Right lobe of liver (tissue), 6 donors: ENCODE measurements around the gene CDH3. TPM values are rescaled to one million over a fixed set of nuclear protein-coding genes. Genes with fewer than 3 reads are reported as not detected.

ENCODE experiments used
- ATAC-seq, 4 donors: fragments of 200-7000 bp; cut with Tn5 transposase; one replicate each; pipeline ENCODE4 v1.9.1; 2020; ENCODE audit warnings: mild to moderate bottlenecking in 4 of 4, moderate library complexity in 4 of 4
- DNase-seq, 3 donors: peaks; one replicate each; pipeline ENCODE4 v3.0.0-alpha.2; 2020
- H3K27ac ChIP-seq, 3 donors: fragments of 200-600 bp; one replicate each; pipeline ENCODE4 v1.8.0; 2022
- H3K27me3 ChIP-seq, 2 donors: fragments of 200-600 bp; one replicate each; pipeline ENCODE4 v1.8.0; 2022
- H3K36me3 ChIP-seq, 4 donors: fragments of 200-600 bp; sonication (generic) in 1 of 4; one replicate each; pipeline versions ENCODE4 v1.5.1 to v1.8.0; 2017 to 2022; ENCODE audit warnings: control low read depth in 1 of 4
- H3K4me1 ChIP-seq, 4 donors: fragments of 200-600 bp; sonication (generic) in 1 of 4; one replicate each; pipeline versions ENCODE4 v1.5.1 to v1.8.0; 2017 to 2022; ENCODE audit warnings: control low read depth in 1 of 4
- H3K4me3 ChIP-seq, 3 donors: fragments of 200-600 bp; one replicate each; pipeline ENCODE4 v1.8.0; 2022
- H3K9me3 ChIP-seq, 4 donors: fragments of 200-600 bp; sonication (generic) in 1 of 4; one replicate each; pipeline versions ENCODE4 v1.5.1 to v1.8.0; 2017 to 2022; ENCODE audit warnings: control low read depth in 1 of 4
- POLR2A ChIP-seq: fragments of 450-650 bp; IDR thresholded peaks from one replicate; pipeline ENCODE4 v1.6.1; 2017; ENCODE audit warnings: antibody characterized with exemption, mild to moderate bottlenecking
- WGBS: methylation state at CpG from one replicate; pipeline ENCODE4 v1.1.6; 2018; ENCODE audit warnings: low coverage, low lambda C conversion rate; ENCODE audit not compliant: insufficient coverage; ENCODE audit errors: missing lambda C conversion rate; 5-methylcytosine and 5-hydroxymethylcytosine counted together
- intact Hi-C, 2 donors: fragments of 100-400 bp; cut with DNase I; formaldehyde crosslinking; loops; one replicate each; pipeline versions ENCODE4 v1.11.2 to v1.14.1; 2022
- total RNA-seq, 6 experiments: library from RNA; depleted of rRNA in 2 of 6; stranded (reverse); fragments of >200 nt in 2 of 6; fragmentation: NEBNext Ultra II Directional in 3 of 6; extraction: Animal tissue kit (Norgen Biotek cat#: 25700) in 3 of 6; gene quantifications; one replicate each; pipeline versions ENCODE4 v1.1.0 to v1.2.4, GENCODE V29; 2016 to 2023
- TF ChIP-seq, protein P1 (sequence below), 4 donors: fragments of 200-600 bp in 3 of 4; fragments of 450-650 bp in 1 of 4; IDR thresholded peaks; one replicate each; pipeline versions ENCODE4 v1.5.1 to v1.8.0; 2016 to 2022; ENCODE audit warnings: antibody characterized with exemption in 4 of 4, mild to moderate bottlenecking in 2 of 4
- donor health status: DM: no; HTN: yes; CAD: no.
- donor health status: DM: no; HTN: no; CAD: no.
- donor health status: DM: no; HTN: no; CAD: no.
- donor health status: DM: no; HTN: yes; CAD: no.
- donor health status: DM: no; HTN: yes; CAD: no.

Gene CDH3
- total RNA-seq, 6 experiments from 2014 or later: 0.06 TPM; not detected in 5

DNA sequence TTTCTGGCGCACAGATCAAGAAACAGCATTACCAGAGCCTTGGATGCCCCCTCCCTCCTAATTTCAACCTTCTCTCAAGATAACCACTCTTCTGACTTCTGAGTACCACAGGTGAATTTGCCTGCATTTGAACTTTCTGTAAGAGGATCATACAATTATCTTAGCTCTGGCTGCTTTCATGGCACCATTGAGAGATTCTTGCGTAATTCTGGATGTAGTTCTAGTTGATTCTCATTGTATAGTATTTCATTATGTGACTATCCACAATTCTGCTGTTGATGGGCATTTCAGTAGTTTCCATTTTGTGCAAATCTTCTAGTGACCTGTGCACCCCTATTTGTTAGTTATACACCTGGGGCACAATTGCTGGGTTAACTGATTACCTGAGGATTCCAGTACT is 7.5 kb downstream of the CDH3 start:
- no peak for DNase-seq
- WGBS: 78% methylated on average over 2 of the region's 2 CpGs
- Histone ChIP-seq H3K27ac (no peak overlapping the region), H3K9me3 (no peaks in the 10 kb centered on the region), H3K27me3 (no peaks in the 10 kb centered on the region), H3K4me1 (no peaks in the 10 kb centered on the region), H3K36me3 (no peaks in the 10 kb centered on the region), H3K4me3 (no peak overlapping the region)
- ATAC-seq: no peak
- intact Hi-C loops: no loop called here
- TF ChIP-seq, protein P1, sequence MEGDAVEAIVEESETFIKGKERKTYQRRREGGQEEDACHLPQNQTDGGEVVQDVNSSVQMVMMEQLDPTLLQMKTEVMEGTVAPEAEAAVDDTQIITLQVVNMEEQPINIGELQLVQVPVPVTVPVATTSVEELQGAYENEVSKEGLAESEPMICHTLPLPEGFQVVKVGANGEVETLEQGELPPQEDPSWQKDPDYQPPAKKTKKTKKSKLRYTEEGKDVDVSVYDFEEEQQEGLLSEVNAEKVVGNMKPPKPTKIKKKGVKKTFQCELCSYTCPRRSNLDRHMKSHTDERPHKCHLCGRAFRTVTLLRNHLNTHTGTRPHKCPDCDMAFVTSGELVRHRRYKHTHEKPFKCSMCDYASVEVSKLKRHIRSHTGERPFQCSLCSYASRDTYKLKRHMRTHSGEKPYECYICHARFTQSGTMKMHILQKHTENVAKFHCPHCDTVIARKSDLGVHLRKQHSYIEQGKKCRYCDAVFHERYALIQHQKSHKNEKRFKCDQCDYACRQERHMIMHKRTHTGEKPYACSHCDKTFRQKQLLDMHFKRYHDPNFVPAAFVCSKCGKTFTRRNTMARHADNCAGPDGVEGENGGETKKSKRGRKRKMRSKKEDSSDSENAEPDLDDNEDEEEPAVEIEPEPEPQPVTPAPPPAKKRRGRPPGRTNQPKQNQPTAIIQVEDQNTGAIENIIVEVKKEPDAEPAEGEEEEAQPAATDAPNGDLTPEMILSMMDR (IDR thresholded peaks at IDR 0.05): no peak
- TF ChIP-seq POLR2A: no peak

DNA sequence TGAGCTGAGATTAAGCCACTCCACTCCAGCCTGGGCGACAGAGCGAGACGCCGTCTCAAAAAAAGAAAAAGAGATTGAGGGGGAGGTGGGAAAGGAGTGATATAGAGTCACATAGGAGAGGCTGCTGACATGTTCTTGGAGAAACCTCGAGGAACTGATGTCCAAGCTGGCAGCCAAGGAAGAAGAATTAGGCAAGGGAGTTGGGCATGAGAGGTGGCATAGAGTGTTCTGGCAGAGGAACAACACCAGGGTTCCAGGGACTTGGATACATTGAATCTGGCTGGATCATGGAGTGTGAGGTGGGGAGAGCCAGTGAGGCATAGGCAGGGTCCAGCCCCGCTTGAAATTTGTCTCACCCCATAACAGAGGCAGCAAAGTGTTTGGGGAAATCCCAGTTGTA is 10.7 kb downstream of the CDH3 start:
- no peaks in the 10 kb centered on the region for H3K4me1 ChIP-seq
- intact Hi-C loops: no loop called here
- DNase-seq: no peak
- H3K4me3 ChIP-seq: no peak overlapping the region
- TF ChIP-seq, protein P1 (IDR thresholded peaks at IDR 0.05): no peak
- no peak for TF ChIP-seq POLR2A
- ATAC-seq: no peak
- WGBS: 70% methylated on average over 3 of the region's 6 CpGs
- no peaks in the 10 kb centered on the region for H3K36me3 ChIP-seq
- no peak overlapping the region for H3K27ac ChIP-seq
- no peaks in the 10 kb centered on the region for H3K27me3 ChIP-seq
- H3K9me3 ChIP-seq: no peaks in the 10 kb centered on the region

DNA sequence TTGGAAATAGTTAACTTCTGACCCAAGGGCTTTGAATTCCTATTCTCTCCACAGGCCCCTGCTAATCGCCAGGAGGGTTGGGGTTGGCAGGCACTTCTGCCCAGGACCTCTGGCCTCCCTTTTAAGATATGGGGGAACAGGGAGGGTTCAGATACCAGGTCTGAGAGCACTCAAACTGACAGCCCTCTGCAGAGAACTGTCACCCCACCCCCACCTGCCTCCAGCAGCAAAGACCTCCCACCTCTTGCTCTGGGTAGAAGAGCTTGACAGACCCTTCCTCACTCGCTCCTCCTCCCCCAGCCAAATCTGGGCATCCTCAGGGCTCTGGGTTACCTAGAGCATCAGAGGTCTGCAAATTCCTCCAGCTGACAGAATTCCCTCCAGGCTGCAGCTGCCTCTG is 11.6 kb downstream of the CDH3 start:
- no peak for DNase-seq
- no peaks in the 10 kb centered on the region for H3K27me3 ChIP-seq
- H3K27ac ChIP-seq: no peak overlapping the region
- no peaks in the 10 kb centered on the region for H3K9me3 ChIP-seq
- intact Hi-C loops: no loop called here
- H3K4me1 ChIP-seq: no peaks in the 10 kb centered on the region
- ATAC-seq: no peak
- H3K36me3 ChIP-seq: no peaks in the 10 kb centered on the region
- no peak for TF ChIP-seq POLR2A
- TF ChIP-seq, protein P1 (IDR thresholded peaks at IDR 0.05): no peak
- WGBS: 63% methylated on average over 1 of the region's 2 CpGs
- H3K4me3 ChIP-seq: no peak overlapping the region

DNA sequence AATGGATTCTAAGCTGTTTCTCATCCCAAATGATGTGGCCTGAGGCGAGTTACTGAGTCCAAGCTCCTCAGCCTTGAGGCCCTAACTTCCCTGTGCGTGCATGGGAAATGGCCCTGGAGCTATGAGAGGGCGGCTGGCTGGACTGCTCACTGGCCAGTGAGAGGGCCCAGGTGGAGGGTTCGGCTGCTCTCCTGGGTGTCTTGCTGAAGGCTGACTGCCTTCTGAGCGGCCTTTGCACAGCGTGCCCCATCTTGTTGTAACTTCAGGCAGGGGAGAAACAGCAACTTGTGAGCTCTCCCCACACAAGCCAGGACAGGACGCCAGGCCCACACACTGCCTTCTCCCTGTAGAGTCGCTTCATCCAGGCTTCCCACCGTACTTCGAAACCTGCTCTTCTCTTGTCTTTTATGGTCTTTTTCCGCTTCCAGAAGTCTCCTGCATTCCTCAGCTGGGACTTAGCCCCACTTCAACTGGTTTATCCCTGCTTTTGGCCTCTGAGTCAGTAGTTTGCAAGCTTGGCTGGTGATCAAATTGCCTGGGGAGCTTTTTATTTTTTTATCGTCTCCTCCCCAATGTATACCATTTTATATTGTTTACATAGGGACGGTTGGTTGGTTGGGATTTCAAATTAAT is 13.3 kb downstream of the CDH3 start:
- TF ChIP-seq POLR2A: no peak
- TF ChIP-seq, protein P1 (IDR thresholded peaks at IDR 0.05): no peak
- intact Hi-C loops: no loop called here
- Histone ChIP-seq H3K27ac (no peak overlapping the region), H3K36me3 (no peaks in the 10 kb centered on the region), H3K9me3 (no peaks in the 10 kb centered on the region), H3K4me1 (no peaks in the 10 kb centered on the region), H3K4me3 (no peak overlapping the region), H3K27me3 (no peaks in the 10 kb centered on the region)
- no peak for DNase-seq
- ATAC-seq: no peak
- WGBS: 65% methylated on average over 7 of the region's 13 CpGs

DNA sequence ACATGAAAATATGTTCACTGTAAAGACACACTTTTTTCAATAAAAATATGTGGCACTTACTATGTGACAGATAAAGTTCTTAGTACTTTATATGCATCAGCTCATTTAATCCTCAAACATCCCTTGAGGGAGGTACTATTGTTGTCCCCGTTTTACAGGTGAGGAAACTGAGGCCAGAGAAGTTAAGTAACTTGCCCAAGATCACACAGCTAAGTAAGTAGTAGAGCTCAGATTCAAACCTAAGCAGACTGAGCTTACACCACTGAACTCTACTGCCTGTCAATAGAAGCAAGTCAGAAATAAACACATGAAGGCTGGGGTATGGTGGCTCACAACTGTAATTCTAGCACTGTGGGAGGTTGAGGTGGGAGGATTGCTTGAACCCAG is 13.9 kb downstream of the CDH3 start:
- TF ChIP-seq POLR2A: no peak
- TF ChIP-seq, protein P1 (IDR thresholded peaks at IDR 0.05): no peak
- H3K27me3 ChIP-seq: no peaks in the 10 kb centered on the region
- DNase-seq (no peak), ATAC-seq (no peak)
- intact Hi-C loops: no loop called here
- H3K36me3 ChIP-seq: no peaks in the 10 kb centered on the region
- 20% methylated on average over 1 of the region's 1 CpG for WGBS
- no peaks in the 10 kb centered on the region for H3K9me3 ChIP-seq
- no peak overlapping the region for H3K27ac ChIP-seq
- H3K4me3 ChIP-seq: no peak overlapping the region
- no peaks in the 10 kb centered on the region for H3K4me1 ChIP-seq
